Activated T-helper 1 cell treated with Interleukin-2 at 50 U/mL for 16 hours (primary cell): ENCODE results near the gene SDSL.

Source experiments
- DNase-seq: peaks from one replicate; pipeline ENCODE4 v3.0.0-alpha.2; 2020; ENCODE audit warnings: low read depth

The SDSL gene

GRCh38 chr12:113396828-113397496, 25.2 kb upstream of the SDSL start:
- DNase-seq, result no peak

DNA sequence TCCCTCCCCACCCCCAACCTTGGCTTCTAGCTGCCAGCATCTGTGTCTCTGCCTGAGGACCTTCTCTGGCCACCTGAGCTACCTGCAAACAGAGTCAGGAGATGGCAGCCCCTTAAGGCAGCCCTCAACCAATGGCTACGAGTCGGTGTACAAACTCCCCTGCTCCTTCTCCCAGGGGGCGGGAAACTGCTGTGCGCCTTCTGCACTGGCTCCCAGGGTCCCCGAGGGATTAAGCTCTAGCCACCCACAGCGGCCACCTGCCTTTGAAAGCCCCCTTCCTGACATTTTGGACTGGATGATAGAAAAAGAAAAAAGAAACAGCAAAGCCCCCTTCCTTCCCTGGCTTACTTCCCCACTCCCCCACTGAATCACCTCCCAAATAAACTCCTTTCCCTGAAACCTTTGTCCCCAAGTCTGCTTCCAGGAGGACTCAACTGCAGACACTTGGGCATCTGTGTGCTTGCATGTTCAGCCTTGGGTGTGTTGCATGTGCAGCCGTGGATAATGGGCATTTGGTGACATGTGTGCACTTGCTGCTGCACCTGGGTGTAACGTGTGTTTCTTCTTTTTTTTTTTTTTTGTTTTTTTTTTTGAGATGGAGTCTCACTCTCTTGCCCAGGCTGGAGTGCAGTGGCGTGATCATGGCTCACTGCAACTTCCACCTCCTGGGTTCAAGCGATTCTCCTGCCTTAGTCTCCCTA, 24.5 kb upstream of the SDSL start:
- no peak for DNase-seq

DNA sequence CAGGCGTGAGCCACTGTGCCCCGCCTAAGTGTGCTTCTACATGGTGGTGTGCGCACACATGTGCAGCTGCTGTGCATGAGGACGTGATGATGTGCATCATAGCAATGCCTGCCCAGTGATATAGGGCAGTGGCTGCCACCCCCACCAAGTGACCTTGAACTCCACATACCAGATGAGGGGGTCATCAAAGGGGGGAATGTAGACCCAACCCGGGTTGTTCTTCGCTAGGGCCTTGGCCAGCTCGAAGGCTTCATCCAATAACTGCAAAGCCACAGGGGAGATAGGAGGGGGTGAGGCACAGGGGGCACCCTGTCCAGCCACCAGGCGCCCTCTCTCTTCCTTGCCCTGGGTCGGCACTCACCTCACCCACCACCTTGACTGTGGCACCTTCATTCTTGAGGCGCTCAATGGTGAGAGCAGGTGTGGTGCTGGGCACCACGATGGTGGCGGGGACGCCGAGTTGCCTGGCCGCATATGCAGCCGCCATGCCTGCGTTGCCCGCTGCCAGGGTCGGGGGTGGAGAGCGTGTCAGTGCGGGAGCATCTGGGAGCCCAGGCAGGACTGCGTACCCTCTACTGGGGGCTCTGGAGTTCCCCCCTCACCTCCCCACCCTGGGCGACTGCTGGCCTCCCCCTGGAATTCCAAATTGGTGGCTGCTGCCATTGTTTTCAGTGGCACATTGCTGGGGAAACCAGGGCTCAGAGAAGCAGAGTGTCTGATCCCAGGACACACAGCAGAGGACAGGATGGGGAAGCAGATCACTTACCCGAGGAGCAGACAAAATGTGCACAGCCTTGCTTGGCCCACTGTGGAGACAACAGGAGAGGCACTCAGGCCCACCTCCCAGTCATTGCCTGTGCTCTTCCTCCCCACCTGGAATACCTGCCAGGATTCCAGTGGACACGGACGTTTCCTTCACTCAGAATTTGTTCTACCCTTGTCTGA, 23.6 kb upstream of the SDSL start:
- DNase-seq, result no peak

- DNase-seq, result no peak
Measured at GRCh38 chr12:113399490-113399889, 22.7 kb upstream of the SDSL start.

- DNase-seq, result no peak
Measured at GRCh38 chr12:113400362-113400761, 21.8 kb upstream of the SDSL start.

DNA sequence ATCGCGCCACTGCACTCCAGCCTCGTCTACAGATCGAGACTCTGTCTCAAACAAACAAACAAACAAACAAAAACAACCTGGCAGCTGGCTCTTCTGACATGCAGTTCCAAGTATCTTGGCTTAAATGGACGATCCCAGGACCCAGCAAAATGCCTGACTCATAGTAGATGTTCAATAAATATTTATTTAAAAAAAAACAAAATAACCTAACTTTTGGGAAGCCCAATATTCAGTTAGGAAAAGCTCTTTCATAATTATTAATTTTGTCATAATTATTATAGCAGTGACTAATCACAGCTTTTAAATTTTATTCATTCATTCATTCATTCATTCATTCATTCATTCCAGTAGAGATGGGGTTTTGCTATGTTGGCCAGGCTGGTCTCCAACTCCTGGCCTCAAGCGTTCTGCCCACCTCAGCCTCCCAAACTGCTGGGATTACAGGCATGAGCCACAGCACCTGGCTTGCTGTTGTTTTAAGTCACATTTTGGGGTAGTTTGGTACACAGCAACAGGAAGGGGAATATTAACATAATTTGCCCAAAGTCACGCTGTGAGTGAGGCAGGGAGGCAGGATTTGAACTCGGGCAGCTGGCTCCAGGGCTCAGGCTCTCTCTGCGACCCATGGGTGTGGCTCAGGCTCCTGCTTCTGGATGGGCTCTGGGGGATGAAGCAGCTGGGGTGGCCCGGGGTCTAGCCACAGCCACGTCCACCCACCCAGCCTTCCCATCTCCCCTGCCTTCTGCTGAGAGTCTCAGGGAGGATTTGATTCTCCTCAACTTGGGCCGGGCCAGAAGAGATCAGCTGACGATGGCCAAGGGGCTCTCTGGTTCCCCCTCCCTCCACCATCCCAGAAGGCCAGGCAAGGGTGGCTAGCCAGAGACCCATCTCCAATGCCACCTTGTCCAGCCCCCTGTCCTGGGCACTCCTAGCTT, 20.8 kb upstream of the SDSL start:
- no peak for DNase-seq

GRCh38 chr12:113402586-113403260, 19.5 kb upstream of the SDSL start:
- no peak for DNase-seq

DNA sequence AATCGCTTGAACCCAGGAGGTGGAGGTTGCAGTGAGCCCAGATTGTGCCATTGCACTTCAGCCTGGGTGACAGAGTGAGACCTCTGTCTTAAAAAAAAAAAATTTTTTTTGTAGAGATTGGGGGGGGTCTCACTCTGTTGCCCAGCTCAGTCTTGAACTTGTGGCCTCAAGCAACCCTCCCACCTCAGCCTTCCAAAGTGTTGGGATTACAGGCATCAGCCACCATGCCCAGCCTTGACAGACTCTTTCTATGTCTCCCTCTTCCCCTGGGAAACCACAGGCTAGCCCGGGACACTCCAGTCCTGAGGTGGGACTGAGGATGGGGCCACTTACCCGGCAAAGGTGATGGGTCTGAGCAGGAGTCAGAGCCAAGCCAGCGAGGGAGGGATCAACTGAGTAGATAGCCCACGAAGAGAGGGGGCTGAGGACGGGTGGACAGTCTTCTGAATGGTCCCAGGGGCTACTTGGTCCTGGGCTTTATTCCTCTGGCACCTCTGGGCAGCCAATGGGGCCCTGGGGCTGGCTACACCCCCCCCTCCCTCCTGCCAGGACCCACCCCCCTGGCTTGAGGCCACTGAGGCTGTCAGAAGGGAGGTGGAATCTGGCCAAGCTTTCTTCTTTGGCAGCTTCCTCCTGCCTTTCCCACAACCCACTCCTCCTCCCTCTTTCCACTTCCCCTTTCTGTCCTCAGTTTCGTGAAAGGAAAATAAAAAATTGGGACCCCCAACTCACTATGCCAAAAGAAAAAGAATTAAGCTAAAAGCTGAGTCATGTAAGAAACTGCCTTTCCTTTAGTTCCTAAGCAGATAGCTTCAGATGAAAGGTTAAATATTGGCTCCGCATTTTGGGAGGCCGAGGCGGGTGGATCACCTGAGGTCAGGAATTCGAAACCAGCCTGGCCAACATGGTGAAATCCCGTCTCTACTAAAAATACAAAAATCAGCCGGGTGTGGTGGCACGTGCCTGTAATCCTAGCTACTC, 18.5 kb upstream of the SDSL start, which contains the start of gene SDS:
Gene SDS (minus strand): TSS at position 453 of the 981 bp plus-strand sequence. CDS start 4,179 bp downstream, outside the sequence.
- no peak for DNase-seq

- no peak for DNase-seq
Measured at GRCh38 chr12:113405694-113406093, 16.5 kb upstream of the SDSL start.

GRCh38 chr12:113407931-113408600, 14.1 kb upstream of the SDSL start:
- no peak for DNase-seq

GRCh38 chr12:113408756-113409298, 13.4 kb upstream of the SDSL start:
- no peak for DNase-seq

GRCh38 chr12:113409462-113410124, 12.6 kb upstream of the SDSL start:
- DNase-seq, result no peak

DNA sequence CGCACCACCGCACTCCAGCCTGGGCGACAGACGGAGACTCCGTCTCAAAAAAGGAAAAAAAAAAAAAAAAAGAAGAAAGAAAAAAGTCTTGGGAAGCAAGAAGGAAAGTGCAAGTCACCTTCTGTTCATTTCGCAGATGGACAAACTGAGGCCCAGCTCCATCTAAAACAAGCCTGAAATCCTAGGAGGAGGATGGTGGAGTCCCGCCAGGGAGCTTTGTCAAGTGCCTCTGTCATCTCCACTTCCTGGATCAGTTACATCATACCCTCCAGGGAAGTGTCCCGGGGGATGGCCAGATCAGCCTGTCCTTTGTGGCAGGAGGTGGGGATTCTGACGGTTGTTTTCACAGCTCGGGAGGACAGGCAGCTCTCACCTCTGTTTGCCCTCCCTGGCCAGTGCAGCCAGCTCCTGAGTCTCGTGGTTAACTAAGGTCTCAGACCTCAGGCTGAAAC, 8.7 kb upstream of the SDSL start:
- no peak for DNase-seq

DNA sequence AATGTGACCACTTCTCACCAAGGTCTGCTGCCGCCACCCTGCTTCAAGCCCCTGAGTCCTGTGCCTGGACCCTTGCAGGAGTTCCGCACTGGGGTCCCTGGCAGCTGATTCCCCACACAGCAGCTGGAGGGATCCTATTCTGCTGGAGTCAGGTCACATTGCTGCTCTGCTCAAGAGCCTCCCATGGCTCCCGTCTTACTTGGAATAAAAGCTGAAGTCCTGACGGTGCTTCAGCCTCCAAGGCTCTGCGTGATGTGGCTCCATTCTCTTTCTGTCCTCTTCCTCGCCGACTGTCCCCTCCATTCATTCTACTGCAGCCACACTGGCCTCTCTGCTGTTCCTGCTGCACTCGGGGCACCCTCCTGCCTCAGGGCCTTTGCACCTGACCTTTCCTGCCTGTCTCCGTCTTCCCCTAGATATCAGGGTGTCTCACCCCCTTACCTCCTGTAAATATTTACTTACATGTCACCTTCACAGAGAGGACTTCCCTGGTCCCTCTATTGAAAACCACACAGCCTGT, 7.6 kb upstream of the SDSL start:
- DNase-seq, result no peak

- DNase-seq, result no peak
Measured at GRCh38 chr12:113416091-113416754, 6.0 kb upstream of the SDSL start.

GRCh38 chr12:113418213-113418879, 3.8 kb upstream of the SDSL start:
- no peak for DNase-seq
